Measurements from ENCODE around the gene POLR3B.

DNA sequence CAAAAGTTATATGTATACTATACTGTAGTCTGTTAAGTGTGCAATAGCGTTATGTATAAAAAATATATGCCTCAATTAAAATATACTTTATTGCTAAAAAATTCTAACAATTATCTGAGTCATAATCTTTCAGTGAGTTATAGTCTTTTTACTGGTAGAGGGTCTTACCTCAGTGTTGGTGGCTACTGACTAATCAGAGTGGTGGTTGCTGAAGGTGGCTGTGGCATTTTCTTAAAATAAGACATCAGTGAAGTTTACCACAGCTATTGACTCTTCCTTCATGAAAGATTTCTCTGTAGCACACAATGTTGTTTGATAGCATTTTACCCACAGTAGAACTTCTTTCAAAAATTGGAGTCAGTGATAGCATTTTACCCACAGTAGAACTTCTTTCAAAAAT, 23.4 kb downstream of the POLR3B start:
- TF ChIP-seq, protein P1, sequence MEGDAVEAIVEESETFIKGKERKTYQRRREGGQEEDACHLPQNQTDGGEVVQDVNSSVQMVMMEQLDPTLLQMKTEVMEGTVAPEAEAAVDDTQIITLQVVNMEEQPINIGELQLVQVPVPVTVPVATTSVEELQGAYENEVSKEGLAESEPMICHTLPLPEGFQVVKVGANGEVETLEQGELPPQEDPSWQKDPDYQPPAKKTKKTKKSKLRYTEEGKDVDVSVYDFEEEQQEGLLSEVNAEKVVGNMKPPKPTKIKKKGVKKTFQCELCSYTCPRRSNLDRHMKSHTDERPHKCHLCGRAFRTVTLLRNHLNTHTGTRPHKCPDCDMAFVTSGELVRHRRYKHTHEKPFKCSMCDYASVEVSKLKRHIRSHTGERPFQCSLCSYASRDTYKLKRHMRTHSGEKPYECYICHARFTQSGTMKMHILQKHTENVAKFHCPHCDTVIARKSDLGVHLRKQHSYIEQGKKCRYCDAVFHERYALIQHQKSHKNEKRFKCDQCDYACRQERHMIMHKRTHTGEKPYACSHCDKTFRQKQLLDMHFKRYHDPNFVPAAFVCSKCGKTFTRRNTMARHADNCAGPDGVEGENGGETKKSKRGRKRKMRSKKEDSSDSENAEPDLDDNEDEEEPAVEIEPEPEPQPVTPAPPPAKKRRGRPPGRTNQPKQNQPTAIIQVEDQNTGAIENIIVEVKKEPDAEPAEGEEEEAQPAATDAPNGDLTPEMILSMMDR (IDR thresholded peaks at IDR 0.05) = no peak
- no peak for TF ChIP-seq ZFX (IDR thresholded peaks at IDR 0.05; ENCODE audit: borderline replicate concordance)

Measured in 22Rv1 (cell line).